Measurements from ENCODE around the gene TBATA.
"Not testable (repeated sequence)": the region's sequence is repeated elsewhere in the genome, so short reads cannot be mapped to it uniquely, and the experiment has no call there.

DNA sequence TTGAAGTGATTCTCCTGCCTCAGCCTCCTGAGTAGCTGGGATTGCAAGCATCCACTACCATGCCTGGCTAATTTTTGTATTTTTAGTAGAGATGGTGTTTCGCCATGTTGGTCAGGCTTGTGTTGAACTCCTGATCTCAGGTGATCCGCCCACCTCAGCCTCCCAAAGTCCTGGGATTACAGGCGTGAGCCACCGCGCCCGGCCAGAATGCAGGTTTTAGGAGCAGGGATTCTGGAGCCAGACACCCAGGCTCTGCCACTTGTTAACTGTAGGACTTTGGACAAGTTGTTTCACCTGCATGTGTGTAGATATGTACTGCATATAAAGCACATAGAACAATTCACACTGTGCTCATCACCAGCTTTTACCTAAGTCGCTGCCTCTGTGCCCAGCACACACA lies 14.7 kb downstream of the TBATA start:
- TF ChIP-seq, protein P1, sequence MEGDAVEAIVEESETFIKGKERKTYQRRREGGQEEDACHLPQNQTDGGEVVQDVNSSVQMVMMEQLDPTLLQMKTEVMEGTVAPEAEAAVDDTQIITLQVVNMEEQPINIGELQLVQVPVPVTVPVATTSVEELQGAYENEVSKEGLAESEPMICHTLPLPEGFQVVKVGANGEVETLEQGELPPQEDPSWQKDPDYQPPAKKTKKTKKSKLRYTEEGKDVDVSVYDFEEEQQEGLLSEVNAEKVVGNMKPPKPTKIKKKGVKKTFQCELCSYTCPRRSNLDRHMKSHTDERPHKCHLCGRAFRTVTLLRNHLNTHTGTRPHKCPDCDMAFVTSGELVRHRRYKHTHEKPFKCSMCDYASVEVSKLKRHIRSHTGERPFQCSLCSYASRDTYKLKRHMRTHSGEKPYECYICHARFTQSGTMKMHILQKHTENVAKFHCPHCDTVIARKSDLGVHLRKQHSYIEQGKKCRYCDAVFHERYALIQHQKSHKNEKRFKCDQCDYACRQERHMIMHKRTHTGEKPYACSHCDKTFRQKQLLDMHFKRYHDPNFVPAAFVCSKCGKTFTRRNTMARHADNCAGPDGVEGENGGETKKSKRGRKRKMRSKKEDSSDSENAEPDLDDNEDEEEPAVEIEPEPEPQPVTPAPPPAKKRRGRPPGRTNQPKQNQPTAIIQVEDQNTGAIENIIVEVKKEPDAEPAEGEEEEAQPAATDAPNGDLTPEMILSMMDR (IDR thresholded peaks at IDR 0.05), result not testable (repeated sequence)
- TF ChIP-seq POLR2A (IDR thresholded peaks at IDR 0.05), result not testable (repeated sequence)

All from right lobe of liver (tissue), 4 donors.